GM10847 (cell line): ENCODE data around the gene CCDC60.

Experiments
- POLR2A ChIP-seq: IDR thresholded peaks from 2 replicates; pipeline ENCODE4 v1.6.1; 2011; ENCODE audit not compliant: insufficient read length; ENCODE audit errors: extremely low read depth

The CCDC60 gene

DNA sequence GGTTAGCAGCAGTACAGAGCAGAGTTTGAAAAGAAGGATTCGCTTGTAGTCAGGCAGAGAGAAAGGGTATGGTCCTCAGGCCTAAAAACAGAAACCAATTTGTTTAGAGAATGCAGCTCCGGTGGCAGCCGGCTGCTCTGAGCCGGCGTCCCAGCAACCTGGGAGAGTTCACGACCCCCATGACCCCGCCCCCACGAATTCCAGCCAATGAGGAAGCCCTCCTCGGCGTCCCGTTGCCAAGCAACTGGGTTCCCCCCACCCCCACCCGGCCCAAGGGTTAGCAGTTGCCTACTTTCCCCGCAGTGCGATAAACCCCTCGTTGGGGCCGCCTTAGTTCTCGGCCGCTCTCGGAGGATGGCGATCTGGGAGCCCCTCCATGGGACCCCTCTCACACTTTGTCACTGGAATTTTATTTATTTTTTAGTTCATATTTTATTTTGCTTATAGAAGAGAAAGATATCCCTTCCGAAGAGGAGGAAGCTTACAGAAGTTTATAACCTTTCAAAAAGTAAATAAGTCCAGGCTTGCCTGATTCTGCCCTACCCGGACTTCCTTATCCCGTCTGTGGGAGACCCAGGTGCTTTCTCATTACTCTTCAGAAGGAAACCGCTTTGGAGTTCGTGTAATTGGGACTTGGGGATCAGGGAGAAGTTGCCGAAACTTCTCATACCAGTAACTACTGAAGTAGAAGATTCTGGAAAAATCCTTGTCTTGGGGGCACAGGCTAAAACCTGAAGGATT, at the start of gene CCDC60:
Gene CCDC60 (plus strand): TSS at position 300 of the 741 bp plus-strand sequence. CDS start 448 bp downstream, outside the sequence.
- TF ChIP-seq POLR2A = no peak

- no peak for TF ChIP-seq POLR2A
Observed at GRCh38 chr12:119288576-119288975, 46.0 kb upstream of the CCDC60 start.

DNA sequence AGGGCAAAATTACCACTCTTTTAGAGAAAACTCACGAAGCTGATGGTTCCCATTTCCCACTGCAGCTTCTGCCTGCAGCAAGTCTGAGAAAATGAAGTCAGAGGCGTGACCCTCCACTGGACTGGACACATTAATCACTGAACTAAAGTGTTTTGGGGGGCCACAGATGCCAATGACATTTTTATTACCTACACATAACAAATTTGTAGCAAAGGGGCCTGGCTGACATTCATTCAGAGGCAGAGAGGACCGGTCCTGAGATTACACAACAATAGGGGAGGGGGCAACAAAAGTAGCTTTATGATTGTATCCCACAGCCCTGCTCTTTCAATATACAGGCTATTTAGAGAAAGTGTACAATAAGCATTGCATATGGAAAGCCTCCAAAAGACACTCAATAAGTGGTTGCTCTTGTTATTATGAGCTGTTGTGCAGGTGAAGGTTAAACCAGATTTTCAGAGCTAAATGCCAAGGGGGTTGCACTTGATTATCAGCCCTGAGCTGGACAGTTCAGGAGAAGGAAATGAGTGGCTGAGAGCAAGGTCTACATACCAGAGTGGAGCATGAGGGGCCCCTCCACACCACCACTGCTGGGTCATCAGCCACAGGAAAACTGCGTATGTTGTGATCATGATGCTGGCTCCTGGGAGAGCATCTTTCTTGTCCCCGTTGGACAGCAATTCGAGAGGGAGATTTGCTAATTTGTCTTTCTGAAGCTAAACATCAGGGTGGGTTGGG, 41.5 kb upstream of the CCDC60 start:
- no peak for TF ChIP-seq POLR2A

DNA sequence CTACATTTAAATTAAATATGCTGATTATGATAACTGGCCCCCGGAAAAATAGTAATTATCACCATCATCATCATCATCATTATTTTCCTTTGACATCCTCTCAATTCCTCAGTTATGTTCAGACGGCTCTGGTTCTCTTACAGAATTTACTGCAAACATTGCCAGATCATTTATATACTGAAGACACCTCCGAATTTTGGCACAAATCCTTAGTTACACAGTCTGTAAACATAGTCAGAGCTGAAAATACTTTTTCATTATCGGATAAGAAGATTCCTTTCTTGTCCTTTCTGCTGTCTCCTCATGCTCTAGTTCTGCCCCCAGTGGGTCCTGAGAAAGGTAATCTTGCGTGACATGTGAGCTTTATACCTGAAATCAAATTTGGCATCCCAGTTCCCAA, 40.3 kb upstream of the CCDC60 start:
- TF ChIP-seq POLR2A = no peak

GRCh38 chr12:119296535-119296934, 38.0 kb upstream of the CCDC60 start:
- TF ChIP-seq POLR2A = no peak

DNA sequence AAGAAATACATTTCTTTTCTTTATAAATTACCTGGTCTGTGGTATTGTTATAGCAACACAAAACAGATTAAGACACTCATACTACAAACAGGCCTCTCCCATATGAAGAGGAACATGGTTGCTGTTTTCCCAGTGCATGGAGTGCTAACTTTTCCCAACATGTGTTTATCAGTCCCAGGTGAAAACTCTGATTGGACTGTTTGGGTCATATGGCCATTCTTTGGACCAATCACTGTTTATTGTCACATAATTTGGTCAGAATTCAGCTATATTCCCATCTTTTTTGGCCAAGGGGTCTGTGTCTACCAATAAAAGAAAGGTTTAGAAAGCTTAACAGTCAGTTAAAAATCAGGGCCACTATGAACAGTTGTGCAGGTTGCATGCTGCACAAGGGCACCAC, 35.4 kb upstream of the CCDC60 start:
- no peak for TF ChIP-seq POLR2A

GRCh38 chr12:119301379-119301778, 33.1 kb upstream of the CCDC60 start:
- no peak for TF ChIP-seq POLR2A

DNA sequence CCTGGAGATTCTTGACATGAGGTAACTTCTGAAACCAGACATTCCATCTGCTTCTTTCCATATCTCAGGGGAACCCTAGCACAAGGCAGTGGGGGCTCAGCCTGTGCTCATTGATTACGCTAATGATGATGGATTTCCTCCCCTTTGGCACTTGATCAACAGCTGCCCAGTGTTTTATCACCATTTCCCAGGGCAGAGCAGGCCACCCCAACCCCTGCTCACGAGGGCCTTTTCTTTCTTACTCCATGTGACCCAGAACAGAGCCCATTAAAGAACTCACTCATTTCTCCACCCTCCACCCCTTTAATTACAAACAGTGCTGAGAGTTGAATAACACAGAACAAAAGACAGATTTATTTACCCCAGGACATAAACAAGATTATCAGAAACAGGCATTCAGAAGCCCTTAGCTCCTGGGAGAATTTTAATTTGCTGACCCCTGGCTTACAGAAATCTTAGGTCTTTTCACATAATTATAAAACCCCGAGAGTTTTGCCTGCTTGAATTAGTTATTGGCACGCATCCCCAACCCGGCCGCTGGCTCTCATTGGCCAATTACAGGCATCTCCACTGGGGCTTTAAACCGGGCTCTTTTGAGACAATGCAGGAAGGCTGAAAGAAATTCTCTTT, 32.0 kb upstream of the CCDC60 start:
- no peak for TF ChIP-seq POLR2A

DNA sequence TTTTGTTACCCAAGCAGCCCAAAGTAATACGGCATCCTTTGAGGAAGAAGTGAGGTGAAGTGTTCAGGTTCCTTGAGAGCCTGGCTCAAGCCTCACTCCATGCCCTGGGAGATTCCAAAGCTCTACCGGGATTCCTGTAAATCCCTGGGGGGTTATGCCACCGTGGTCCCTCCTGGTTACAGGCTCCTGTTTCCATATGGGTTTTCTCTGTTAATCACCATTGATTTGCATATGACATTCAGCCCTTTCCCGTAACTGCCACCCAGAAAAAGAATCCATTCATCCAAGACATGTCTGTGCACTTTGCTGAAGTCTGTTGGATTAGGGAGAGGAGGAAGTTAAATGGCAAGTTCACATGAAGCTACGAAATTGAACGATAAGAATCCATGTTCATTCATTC, 27.9 kb upstream of the CCDC60 start:
- no peak for TF ChIP-seq POLR2A

GRCh38 chr12:119307747-119308146, 26.8 kb upstream of the CCDC60 start:
- TF ChIP-seq POLR2A = no peak

- no peak for TF ChIP-seq POLR2A
Observed at GRCh38 chr12:119308708-119309456, 25.6 kb upstream of the CCDC60 start.

DNA sequence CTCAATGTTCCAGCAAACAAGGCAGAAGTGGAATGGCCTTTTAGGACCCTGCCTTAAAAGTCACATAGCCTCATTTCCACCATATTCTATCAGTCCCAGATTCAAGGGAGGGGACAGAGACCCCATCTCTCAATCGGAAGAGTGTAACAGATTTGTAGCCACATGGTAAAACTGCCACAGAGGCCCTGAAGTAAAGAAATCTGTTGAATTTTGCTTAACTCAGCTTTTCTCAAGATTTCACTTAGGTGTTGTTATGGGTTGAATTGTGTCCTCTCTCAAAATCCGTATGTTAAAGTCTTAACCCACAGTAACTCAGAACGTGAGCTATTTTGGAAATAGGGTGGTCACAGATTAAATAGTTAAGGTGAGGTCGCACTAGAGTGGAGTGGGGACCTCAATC, 22.7 kb upstream of the CCDC60 start:
- TF ChIP-seq POLR2A = no peak

DNA sequence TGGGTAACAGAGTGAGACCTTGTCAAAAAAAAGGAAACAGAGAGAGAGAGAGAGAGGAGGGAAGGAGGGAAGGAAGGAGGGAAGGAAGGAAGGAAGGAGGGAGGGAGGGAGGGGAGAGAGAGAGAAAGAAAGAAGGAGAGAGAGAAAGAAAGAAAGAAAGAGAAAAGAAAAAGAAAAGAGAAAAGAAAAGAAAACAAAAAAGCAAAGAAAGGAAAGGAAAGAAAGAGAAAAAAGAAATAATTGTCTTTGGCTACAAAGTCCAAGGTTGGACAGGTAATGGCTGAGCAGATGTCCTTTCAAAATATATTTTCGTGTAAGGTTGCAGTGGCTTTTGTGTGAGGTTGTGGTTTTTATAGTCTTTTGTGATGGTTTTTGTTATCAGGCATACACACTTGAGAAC, 21.6 kb upstream of the CCDC60 start:
- TF ChIP-seq POLR2A = no peak

- TF ChIP-seq POLR2A = no peak
Observed at GRCh38 chr12:119314290-119314689, 20.2 kb upstream of the CCDC60 start.

DNA sequence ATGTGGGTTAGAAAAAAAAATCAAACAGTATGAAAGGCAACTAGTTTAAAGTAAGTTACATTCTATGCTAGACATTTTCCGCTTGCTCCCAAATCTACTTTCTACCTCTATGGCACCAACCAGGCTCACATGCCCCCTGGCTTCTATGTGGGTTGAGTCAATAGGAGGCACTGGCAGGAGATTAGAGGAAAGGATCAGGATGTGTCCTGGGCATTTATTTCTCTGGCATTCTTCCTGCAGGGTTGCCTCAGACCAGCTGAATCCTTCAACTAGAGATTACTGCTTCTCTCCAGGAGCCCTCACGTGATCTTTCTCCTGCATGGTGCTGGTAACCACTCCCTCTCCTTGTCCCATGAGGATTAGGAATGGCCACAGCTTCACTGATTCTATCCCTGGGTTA, 14.9 kb upstream of the CCDC60 start:
- no peak for TF ChIP-seq POLR2A
